GM13976 (cell line): ENCODE data around the gene TENT5C.

Experiments used
- DNase-seq: peaks from one replicate; pipeline ENCODE4 v3.0.0; 2012; ENCODE audit warnings: low spot score
- CTCF ChIP-seq: IDR thresholded peaks from 2 replicates; pipeline ENCODE4 v1.5.1; 2012; ENCODE audit warnings: borderline replicate concordance, mild to moderate bottlenecking; ENCODE audit not compliant: insufficient read depth; ENCODE audit errors: extremely low read depth, missing control alignments, control extremely low read depth
- in situ Hi-C: fragments of 300-500 bp; cut with MboI; formaldehyde crosslinking; loops from one replicate; pipeline ENCODE4 v1.12.0; 2022; ENCODE audit warnings: low sequenced_read_pairs, mixed read lengths, inconsistent platforms; ENCODE audit not compliant: unreplicated experiment

The TENT5C gene

GRCh38 chr1:117561551-117561950 lies 44.3 kb upstream of the TENT5C start:
- no peak for TF ChIP-seq CTCF
- in situ Hi-C loops = no loop called here
- no peak for DNase-seq

- no peak for TF ChIP-seq CTCF
- no peak for DNase-seq
- in situ Hi-C loops = no loop called here
Measured at GRCh38 chr1:117562581-117563491, 43.0 kb upstream of the TENT5C start.

GRCh38 chr1:117563492-117563875 lies 42.4 kb upstream of the TENT5C start:
- no peak for TF ChIP-seq CTCF
- no peak for DNase-seq
- in situ Hi-C loops = no loop called here

- in situ Hi-C loops = no loop called here
- TF ChIP-seq CTCF = no peak
- DNase-seq = no peak
Measured at GRCh38 chr1:117564227-117565075, 41.4 kb upstream of the TENT5C start.

GRCh38 chr1:117565076-117565556 lies 40.7 kb upstream of the TENT5C start:
- DNase-seq = no peak
- no peak for TF ChIP-seq CTCF

GRCh38 chr1:117565745-117566455 lies 39.9 kb upstream of the TENT5C start:
- DNase-seq = no peak
- no peak for TF ChIP-seq CTCF
- in situ Hi-C loops = no loop called here

More at GRCh38 chr1:117565076-117565556, 40.7 kb upstream of the TENT5C start:
- in situ Hi-C loops = no loop called here
